HL-60/S4 (cell line): ENCODE measurements around the gene RAB33A.

ENCODE experiments used
- in situ Hi-C: fragments of 300-500 bp; cut with MboI; formaldehyde crosslinking; loops from 2 replicates; pipeline ENCODE4 v1.14.3; 2022; ENCODE audit warnings: low sequenced_read_pairs

RAB33A gene

GRCh38 chrX:130171446-130172126, at the start of gene RAB33A:
RAB33A (plus strand) TSS chrX:130171962; CDS start chrX:130172063, 101 bp downstream.
- in situ Hi-C loops, result no loop called here

DNA sequence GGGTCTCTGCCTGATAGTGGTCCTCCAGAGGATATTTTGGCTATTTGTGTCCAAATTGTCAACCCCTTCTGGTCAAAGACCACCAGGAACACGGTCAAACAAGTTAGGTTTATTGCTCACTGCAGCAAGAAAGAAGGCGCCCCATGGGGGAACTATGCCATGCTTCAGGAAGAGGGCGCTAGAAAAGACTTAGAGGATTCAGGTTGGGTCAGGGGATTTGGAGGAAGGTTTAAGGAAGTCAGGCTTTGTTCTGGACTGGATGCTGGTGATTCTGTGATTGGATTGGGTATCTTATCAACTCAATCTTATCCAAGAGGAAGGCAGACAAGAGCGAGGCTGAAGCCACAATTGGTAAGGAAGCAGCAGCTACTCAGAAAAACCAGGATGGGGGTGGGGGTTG, 47.2 kb upstream of the RAB33A start:
- in situ Hi-C loops, result loop anchor here (10.0 kb wide), 1 partner anchor 50 kb away; no protein-coding TSS in a partner anchor

GRCh38 chrX:130125091-130125874, 46.5 kb upstream of the RAB33A start:
- in situ Hi-C loops, result loop anchor here (10.0 kb wide), 1 partner anchor 50 kb away; no protein-coding TSS in a partner anchor

- in situ Hi-C loops, result no loop called here
These were observed 40.8 kb upstream of the RAB33A start for GRCh38 chrX:130130990-130131389.

- in situ Hi-C loops, result no loop called here
These were observed 35.3 kb upstream of the RAB33A start for GRCh38 chrX:130136496-130136895.

GRCh38 chrX:130136961-130137360, 34.8 kb upstream of the RAB33A start:
- in situ Hi-C loops, result no loop called here

GRCh38 chrX:130139474-130140201, 32.1 kb upstream of the RAB33A start:
- in situ Hi-C loops, result no loop called here

DNA sequence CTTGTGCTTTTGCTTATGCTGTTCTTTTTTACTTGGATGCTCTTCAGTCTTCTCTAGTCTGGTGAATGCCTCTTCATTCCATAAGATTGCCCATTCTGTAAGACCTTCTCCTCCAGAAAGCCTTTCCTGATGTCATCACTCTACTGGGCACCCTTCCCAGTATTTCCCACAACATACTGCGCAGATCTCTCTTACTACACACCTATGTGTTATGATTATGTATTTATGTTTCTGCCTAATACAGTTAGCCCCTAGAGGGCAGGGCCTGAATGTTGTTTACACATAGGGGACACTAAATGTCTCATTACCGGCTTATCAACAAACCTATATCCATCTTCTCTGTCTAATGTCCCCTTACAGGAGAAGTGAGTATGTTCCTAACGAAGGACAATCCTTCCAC, 27.3 kb upstream of the RAB33A start:
- in situ Hi-C loops, result no loop called here

DNA sequence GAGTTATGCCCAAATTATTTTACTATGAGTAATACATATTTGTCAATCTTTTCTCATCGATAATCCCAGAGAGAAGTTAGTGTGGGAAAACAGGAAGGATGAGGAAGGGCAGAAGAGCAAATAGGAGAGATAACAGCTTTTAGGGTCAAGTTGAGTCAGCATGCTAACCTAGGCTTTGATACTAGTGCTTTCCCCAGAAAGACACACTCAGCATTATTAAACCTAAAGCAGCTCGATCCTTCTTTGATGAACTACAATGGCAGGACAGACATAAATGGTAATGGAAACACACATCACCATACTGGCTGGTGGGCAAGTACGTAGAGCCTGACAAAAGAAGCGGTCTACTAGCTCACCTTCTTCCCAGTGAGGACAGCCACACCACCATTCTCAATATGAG, 26.6 kb upstream of the RAB33A start:
- in situ Hi-C loops, result no loop called here

DNA sequence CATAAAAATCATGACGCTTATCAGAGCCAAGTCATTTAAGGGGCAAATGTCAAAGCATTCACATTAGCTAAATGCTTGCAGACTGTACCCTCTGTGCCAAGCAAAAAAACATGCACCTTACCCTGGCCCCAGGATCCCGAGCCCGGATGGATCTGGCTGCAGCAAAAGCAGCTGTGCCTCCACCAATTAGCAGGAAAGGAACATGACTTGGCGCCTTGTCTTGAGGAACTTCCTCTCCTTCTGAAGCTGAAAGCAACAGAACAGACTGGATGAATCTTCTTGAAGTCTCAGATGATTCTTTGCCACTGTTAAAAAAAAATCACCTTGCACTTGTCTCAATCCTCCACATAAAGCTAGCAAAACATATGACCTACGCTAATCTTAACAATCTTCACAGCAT, 24.1 kb upstream of the RAB33A start:
- in situ Hi-C loops, result no loop called here

GRCh38 chrX:130155564-130155963, 16.2 kb upstream of the RAB33A start:
- in situ Hi-C loops, result no loop called here

GRCh38 chrX:130158311-130158710, 13.5 kb upstream of the RAB33A start:
- in situ Hi-C loops, result no loop called here

DNA sequence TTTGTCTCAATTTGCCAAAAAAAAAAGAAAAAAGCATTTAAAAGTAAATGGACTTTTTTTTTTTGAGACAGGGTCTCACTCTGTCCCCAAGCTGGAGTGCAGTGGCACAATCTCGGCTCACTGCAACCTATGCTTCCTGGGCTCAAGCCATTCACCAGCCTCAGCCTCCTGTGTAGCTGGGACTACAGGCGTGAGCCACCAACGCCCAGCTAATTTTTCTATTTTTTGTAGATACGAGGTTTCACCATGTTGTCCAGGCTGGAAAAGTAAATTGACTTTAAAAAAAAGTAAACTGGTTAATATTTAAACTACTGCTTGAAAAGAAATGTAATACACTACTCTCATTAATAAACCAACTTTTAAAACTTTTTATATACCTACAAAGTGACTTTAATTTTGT, 12.0 kb upstream of the RAB33A start:
- in situ Hi-C loops, result no loop called here

DNA sequence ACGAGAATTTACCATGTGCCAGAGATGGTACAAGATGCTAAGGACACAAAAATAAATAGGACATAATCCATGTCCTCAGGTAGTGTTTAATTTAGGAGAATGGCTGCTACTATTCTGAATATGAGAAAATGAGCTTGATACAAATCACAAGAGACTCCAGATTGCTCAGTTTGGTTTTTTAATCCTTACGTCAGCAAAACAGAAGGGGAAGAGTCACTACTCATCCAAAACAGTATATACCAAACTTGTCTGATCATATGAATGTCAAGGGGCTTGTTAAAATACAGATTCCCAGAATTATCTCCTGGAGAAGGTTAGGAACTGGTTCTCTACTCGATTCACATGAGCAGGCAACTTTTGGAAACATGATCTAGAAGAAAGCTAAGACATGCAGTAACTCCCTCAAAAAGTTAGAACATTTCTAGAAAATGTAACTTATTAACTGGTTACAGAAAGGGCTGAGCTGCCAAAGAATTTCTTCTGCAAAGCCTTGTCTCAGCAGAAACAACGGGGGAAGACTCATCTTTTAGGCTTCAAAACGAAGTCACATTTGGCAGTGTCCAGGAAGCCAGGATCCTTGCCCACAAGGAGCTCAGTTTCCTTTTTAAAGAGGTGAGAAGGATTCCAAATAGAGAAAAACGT, 9.5 kb upstream of the RAB33A start:
- in situ Hi-C loops, result no loop called here

- in situ Hi-C loops, result no loop called here
These were observed 8.4 kb upstream of the RAB33A start for GRCh38 chrX:130163398-130163797.

DNA sequence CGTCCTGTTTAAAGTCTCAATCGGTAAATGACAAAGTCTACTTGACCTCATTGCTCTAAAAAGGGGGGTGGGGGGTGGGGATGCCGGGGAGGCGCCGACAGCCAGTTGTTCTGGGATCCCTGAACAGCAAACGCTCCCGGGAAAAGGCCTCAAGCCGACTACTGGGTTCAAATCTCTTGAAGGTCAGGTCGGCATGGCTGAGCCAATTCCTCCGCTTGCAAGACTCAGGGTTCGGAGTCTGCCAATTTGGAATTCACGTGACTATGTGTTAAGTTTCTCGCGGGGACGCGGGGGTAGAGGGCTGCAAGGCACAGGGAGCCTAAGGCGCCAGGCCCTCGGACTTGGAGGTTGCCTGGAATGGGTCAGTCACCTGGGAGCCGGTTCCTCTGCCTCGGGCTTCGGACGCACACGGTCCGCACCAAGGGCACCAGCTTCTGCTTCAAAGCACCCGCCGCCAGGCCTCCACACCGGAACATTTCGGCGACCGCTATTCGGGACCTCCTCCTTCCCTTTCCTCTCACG, 6.5 kb upstream of the RAB33A start:
- in situ Hi-C loops, result no loop called here

- in situ Hi-C loops, result no loop called here
These were observed 5.9 kb upstream of the RAB33A start, which contains the start of gene AIFM1 for GRCh38 chrX:130165703-130166502. AIFM1 (minus strand) TSS chrX:130165841; CDS start chrX:130165656, 185 bp downstream.

DNA sequence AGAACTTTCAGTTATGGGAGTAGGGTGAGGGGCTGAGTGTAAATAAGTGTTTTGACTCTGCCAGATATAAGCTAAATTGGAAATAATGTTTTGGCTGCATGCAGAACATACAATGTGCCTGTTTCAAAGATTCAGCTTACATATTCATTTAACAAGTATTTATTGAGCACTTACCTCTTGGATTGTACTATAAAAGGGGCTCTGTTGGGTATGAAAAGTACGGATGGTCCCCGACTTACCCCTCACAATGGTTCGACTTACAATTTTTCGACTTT, 5.3 kb upstream of the RAB33A start:
- in situ Hi-C loops, result no loop called here

DNA sequence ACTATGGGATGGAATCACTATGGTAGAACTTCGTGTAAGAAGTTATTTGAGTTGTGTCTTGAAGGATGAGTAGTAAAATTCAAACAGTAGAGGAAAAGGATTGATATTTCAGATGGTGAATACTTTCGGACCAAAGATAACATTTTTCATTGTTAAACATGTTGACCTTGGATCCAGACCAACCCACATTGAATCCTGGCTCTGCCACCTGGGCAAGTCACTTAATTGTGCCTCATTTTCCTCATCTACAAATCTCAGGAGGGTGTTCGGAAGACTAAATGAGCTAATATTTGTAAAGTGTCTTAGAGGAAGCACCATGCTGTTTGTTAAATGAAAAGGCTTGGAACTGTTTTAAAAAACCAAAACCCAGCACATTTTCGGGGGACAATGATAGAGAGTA, 4.7 kb upstream of the RAB33A start:
- in situ Hi-C loops, result no loop called here

DNA sequence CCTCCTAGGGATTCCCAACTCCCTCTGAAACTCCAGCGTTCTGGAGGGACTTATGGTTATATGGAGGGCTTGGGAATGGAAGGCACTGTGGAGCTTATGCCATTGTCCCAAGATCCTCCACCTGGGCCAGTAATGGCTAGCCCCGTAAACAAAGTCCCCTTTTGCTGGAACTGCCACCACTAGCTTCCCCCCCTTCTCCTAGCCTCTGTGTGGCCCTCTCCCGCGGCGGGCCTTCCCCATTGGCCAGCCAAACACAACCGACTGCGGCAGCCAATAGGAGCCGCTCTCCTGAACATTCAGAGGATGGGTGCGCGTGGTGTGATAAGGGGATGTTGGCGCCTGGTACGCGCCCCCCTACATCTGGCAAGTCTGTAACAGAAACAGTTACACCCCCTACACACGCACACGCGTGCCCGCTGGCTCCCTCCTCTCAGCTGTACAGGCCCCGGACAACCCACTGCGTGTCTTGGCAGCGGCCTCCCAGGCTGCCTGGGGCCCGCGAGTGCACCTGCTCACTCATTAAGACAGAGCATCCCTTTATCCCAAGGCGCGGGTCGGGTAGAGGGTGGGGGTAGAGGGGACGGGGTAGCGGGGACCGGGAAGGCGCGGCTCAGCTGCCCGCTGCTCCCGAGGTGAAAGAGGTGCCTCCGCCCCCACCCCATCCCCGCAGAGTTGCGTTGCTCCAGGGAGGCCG, 863 bp upstream of the RAB33A start:
- in situ Hi-C loops, result no loop called here
